ENCODE results near the gene KNCN. TPM values are rescaled to one million over a fixed set of nuclear protein-coding genes. Genes with fewer than 3 reads are reported as not detected.

Gene KNCN
- total and polyA plus RNA-seq, 2 experiments from 2014 or later: not detected

DNA sequence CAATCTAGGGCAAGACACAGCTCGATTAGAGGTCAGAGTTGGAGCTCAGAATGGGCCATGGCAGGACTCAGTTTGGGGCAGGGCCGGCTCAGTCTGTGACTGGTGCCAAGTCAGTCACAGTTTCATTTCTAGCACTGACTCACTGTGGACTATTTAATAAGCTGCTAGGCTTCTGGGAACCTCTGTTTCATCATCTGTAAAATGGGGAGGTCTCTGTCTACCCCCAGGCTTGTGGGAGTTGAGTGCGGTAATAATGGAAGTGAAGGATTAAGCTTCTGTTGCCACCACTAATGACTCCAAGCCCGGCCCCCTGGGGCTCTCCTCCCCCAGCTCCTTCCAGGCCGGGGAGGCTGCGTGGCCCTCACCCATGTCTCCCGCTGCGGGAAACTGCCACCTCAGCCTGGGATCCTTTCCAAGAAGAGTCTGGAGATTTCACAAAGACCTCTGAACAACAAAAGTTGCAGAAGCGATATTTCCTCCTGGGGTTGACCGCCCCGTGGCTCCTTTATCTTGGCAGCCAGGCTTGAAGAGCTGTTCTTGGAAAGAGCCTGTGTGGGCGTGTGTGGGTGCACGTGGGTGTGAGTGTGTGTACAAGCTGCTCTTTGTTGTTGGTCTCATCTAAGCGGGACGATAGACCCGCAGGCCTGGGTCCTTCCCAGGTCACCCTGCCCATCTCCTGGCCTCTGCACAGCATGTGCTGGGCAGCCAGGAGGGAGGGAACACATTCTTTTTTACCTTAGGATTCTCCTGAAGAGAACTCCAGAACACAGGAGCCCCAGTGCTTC is 29.1 kb downstream of the KNCN start:
- no peaks in the 10 kb centered on the region for H3K36me3 ChIP-seq (ENCODE audit: insufficient read depth)
- no peak overlapping the region for H3K27ac Mint-ChIP-seq
- H3K79me2 ChIP-seq (replicated peaks; ENCODE audit: insufficient read depth): no peaks in the 10 kb centered on the region
- peaks cover 62% of the 10 kb centered on the region for H3K4me1 ChIP-seq (ENCODE audit: insufficient read depth)
- no peak overlapping the region; the same call in 1 of the 2 replicates for H3K4me2 ChIP-seq
- TF ChIP-seq, protein P1, sequence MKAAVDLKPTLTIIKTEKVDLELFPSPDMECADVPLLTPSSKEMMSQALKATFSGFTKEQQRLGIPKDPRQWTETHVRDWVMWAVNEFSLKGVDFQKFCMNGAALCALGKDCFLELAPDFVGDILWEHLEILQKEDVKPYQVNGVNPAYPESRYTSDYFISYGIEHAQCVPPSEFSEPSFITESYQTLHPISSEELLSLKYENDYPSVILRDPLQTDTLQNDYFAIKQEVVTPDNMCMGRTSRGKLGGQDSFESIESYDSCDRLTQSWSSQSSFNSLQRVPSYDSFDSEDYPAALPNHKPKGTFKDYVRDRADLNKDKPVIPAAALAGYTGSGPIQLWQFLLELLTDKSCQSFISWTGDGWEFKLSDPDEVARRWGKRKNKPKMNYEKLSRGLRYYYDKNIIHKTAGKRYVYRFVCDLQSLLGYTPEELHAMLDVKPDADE (IDR thresholded peaks at IDR 0.05): no peak
- TF ChIP-seq, protein P2, sequence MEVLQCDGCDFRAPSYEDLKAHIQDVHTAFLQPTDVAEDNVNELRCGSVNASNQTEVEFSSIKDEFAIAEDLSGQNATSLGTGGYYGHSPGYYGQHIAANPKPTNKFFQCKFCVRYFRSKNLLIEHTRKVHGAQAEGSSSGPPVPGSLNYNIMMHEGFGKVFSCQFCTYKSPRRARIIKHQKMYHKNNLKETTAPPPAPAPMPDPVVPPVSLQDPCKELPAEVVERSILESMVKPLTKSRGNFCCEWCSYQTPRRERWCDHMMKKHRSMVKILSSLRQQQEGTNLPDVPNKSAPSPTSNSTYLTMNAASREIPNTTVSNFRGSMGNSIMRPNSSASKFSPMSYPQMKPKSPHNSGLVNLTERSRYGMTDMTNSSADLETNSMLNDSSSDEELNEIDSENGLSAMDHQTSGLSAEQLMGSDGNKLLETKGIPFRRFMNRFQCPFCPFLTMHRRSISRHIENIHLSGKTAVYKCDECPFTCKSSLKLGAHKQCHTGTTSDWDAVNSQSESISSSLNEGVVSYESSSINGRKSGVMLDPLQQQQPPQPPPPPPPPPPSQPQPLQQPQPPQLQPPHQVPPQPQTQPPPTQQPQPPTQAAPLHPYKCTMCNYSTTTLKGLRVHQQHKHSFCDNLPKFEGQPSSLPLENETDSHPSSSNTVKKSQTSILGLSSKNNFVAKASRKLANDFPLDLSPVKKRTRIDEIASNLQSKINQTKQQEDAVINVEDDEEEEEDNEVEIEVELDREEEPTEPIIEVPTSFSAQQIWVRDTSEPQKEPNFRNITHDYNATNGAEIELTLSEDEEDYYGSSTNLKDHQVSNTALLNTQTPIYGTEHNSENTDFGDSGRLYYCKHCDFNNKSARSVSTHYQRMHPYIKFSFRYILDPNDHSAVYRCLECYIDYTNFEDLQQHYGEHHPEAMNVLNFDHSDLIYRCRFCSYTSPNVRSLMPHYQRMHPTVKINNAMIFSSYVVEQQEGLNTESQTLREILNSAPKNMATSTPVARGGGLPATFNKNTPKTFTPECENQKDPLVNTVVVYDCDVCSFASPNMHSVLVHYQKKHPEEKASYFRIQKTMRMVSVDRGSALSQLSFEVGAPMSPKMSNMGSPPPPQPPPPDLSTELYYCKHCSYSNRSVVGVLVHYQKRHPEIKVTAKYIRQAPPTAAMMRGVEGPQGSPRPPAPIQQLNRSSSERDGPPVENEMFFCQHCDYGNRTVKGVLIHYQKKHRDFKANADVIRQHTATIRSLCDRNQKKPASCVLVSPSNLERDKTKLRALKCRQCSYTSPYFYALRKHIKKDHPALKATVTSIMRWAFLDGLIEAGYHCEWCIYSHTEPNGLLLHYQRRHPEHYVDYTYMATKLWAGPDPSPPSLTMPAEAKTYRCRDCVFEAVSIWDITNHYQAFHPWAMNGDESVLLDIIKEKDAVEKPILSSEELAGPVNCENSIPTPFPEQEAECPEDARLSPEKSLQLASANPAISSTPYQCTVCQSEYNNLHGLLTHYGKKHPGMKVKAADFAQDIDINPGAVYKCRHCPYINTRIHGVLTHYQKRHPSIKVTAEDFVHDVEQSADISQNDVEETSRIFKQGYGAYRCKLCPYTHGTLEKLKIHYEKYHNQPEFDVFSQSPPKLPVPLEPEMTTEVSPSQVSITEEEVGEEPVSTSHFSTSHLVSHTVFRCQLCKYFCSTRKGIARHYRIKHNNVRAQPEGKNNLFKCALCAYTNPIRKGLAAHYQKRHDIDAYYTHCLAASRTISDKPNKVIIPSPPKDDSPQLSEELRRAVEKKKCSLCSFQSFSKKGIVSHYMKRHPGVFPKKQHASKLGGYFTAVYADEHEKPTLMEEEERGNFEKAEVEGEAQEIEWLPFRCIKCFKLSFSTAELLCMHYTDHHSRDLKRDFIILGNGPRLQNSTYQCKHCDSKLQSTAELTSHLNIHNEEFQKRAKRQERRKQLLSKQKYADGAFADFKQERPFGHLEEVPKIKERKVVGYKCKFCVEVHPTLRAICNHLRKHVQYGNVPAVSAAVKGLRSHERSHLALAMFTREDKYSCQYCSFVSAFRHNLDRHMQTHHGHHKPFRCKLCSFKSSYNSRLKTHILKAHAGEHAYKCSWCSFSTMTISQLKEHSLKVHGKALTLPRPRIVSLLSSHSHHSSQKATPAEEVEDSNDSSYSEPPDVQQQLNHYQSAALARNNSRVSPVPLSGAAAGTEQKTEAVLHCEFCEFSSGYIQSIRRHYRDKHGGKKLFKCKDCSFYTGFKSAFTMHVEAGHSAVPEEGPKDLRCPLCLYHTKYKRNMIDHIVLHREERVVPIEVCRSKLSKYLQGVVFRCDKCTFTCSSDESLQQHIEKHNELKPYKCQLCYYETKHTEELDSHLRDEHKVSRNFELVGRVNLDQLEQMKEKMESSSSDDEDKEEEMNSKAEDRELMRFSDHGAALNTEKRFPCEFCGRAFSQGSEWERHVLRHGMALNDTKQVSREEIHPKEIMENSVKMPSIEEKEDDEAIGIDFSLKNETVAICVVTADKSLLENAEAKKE (CRISPR knock-in tag; IDR thresholded peaks at IDR 0.05): no peak
- no peak for TF ChIP-seq STAT1 (IDR thresholded peaks at IDR 0.05; ENCODE audit: unreplicated experiment)
- no peak for TF ChIP-seq ZNF331 (CRISPR knock-in tag; IDR thresholded peaks at IDR 0.05; ENCODE audit: low read depth)
- TF ChIP-seq EZH2phosphoT487 (IDR thresholded peaks at IDR 0.05; ENCODE audit: unreplicated experiment): no peak
- TF ChIP-seq, protein P3, sequence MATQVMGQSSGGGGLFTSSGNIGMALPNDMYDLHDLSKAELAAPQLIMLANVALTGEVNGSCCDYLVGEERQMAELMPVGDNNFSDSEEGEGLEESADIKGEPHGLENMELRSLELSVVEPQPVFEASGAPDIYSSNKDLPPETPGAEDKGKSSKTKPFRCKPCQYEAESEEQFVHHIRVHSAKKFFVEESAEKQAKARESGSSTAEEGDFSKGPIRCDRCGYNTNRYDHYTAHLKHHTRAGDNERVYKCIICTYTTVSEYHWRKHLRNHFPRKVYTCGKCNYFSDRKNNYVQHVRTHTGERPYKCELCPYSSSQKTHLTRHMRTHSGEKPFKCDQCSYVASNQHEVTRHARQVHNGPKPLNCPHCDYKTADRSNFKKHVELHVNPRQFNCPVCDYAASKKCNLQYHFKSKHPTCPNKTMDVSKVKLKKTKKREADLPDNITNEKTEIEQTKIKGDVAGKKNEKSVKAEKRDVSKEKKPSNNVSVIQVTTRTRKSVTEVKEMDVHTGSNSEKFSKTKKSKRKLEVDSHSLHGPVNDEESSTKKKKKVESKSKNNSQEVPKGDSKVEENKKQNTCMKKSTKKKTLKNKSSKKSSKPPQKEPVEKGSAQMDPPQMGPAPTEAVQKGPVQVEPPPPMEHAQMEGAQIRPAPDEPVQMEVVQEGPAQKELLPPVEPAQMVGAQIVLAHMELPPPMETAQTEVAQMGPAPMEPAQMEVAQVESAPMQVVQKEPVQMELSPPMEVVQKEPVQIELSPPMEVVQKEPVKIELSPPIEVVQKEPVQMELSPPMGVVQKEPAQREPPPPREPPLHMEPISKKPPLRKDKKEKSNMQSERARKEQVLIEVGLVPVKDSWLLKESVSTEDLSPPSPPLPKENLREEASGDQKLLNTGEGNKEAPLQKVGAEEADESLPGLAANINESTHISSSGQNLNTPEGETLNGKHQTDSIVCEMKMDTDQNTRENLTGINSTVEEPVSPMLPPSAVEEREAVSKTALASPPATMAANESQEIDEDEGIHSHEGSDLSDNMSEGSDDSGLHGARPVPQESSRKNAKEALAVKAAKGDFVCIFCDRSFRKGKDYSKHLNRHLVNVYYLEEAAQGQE (IDR thresholded peaks at IDR 0.05; ENCODE audit: unreplicated experiment): no peak
- TF ChIP-seq JUNB (IDR thresholded peaks at IDR 0.05; ENCODE audit: unreplicated experiment): no peak
- no peak for TF ChIP-seq ZNF114 (CRISPR knock-in tag; IDR thresholded peaks at IDR 0.05)
- no peak for TF ChIP-seq POLR2AphosphoS5 (IDR thresholded peaks at IDR 0.05; ENCODE audit: low read depth)
- TF ChIP-seq, protein P4, sequence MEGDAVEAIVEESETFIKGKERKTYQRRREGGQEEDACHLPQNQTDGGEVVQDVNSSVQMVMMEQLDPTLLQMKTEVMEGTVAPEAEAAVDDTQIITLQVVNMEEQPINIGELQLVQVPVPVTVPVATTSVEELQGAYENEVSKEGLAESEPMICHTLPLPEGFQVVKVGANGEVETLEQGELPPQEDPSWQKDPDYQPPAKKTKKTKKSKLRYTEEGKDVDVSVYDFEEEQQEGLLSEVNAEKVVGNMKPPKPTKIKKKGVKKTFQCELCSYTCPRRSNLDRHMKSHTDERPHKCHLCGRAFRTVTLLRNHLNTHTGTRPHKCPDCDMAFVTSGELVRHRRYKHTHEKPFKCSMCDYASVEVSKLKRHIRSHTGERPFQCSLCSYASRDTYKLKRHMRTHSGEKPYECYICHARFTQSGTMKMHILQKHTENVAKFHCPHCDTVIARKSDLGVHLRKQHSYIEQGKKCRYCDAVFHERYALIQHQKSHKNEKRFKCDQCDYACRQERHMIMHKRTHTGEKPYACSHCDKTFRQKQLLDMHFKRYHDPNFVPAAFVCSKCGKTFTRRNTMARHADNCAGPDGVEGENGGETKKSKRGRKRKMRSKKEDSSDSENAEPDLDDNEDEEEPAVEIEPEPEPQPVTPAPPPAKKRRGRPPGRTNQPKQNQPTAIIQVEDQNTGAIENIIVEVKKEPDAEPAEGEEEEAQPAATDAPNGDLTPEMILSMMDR (conservative IDR thresholded peaks at IDR 0.05; ENCODE audit: low read depth in 2 of 2): no peak
- no peak for TF ChIP-seq NANOG (IDR thresholded peaks at IDR 0.05; ENCODE audit: borderline replicate concordance)
- no peak for TF ChIP-seq EZH2 (IDR thresholded peaks at IDR 0.05; ENCODE audit: low read depth, unreplicated experiment)
- no peak for TF ChIP-seq CREB1 (CRISPR knock-in tag; IDR thresholded peaks at IDR 0.05; ENCODE audit: low read depth)
- H3F3A ChIP-seq (replicated peaks; ENCODE audit: low read depth): peaks cover 11% of the 10 kb centered on the region
- H3K27me3 ChIP-seq (ENCODE audit: insufficient read depth): peaks cover 91% of the 10 kb centered on the region
- ATAC-seq (no peak), DNase-seq (ENCODE audit: low spot score) (no peak)
- peaks cover 3% of the 10 kb centered on the region; the same call in 1 of the 3 replicates for H3K9me3 Mint-ChIP-seq
- H2AFZ ChIP-seq: no peak overlapping the region
- H3K9me2 ChIP-seq (ENCODE audit: insufficient read depth): no peaks in the 10 kb centered on the region
- H4K20me1 ChIP-seq (replicated peaks; ENCODE audit: insufficient read depth): no peaks in the 10 kb centered on the region; the same call in 1 of the 2 replicates
- H3K4me3 ChIP-seq: no peak overlapping the region
- no peaks in the 10 kb centered on the region for H3K36me3 Mint-ChIP-seq (ENCODE audit: low read depth)
- peaks cover 70% of the 10 kb centered on the region for H3K4me1 Mint-ChIP-seq
- H3K4me3 Mint-ChIP-seq: no peak overlapping the region
- peaks cover 66% of the 10 kb centered on the region for H3K27me3 Mint-ChIP-seq (ENCODE audit: insufficient read depth, low read depth, poor library complexity)
- H3K27ac ChIP-seq (ENCODE audit: low read depth): no peak overlapping the region
